ENCODE measurements around the gene KATNBL1. TPM values are rescaled to one million over a fixed set of nuclear protein-coding genes. Genes with fewer than 3 reads are reported as not detected.

Gene KATNBL1
- total and polyA plus RNA-seq, 4 donors: 6.4 to 26.2 (median 22.0) TPM

DNA sequence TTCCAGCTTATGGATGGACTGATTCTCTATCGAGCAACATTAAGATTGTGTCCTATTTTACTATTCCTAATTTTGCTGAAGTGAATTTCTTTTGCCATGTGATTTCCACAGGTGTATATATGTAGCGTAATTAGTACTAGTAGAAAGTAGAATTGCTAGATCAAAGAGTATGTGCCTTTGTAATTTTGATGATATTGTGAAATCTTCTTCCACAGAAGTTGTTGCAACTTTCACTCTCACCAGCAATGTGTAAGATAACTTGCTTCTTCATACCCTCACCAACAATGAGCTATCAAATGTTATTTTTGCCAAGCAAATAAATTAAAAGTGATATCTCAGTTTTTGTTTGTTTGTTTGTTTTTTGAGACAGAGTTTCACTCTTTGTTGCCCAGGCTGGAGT lies 102.6 kb downstream of the KATNBL1 start (continued):
- TF ChIP-seq HNF4G (IDR thresholded peaks at IDR 0.05): no peak
- TF ChIP-seq, protein P1, sequence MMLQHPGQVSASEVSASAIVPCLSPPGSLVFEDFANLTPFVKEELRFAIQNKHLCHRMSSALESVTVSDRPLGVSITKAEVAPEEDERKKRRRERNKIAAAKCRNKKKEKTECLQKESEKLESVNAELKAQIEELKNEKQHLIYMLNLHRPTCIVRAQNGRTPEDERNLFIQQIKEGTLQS (IDR thresholded peaks at IDR 0.05): no peak
- no peak for TF ChIP-seq TAF1 (conservative IDR thresholded peaks at IDR 0.05)
- no peak for TF ChIP-seq NR2F2 (IDR thresholded peaks at IDR 0.05)
- TF ChIP-seq JUND (IDR thresholded peaks at IDR 0.05): no peak
- no peak for TF ChIP-seq YY1 (IDR thresholded peaks at IDR 0.05)
- TF ChIP-seq GABPA (IDR thresholded peaks at IDR 0.05 in 1 of 2, conservative IDR thresholded peaks at IDR 0.05 in 1 of 2): no peak
- no peak for TF ChIP-seq RAD21 (IDR thresholded peaks at IDR 0.05)
- TF ChIP-seq FOXA1 (IDR thresholded peaks at IDR 0.05): no peak
- no peak for TF ChIP-seq EGR1 (IDR thresholded peaks at IDR 0.05; ENCODE audit: low read depth in 2 of 2)

DNA sequence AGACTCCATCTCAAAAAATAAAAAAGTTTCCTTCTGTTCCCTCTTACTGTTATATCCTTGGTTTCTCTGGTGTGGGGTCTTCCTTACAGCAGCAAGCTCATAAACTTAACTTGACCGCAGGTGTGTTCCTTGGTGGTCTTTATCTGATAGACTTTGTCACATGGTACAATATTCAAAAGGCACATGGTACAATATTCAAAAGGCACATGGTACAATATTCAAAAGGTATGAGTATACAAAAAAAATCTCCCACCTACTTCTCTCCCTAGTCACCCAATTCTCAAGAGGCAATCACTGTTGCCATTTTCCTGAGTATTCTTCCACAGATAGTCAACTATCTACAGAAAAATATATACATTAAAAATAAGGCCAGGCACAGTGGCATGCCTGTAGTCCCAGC lies 103.5 kb downstream of the KATNBL1 start:
- TF ChIP-seq, protein P1 (IDR thresholded peaks at IDR 0.05): no peak
- TF ChIP-seq NR2F2 (IDR thresholded peaks at IDR 0.05): no peak
- TF ChIP-seq RXRA (IDR thresholded peaks at IDR 0.05): no peak
- TF ChIP-seq YY1 (IDR thresholded peaks at IDR 0.05): no peak
- no peak for TF ChIP-seq FOXA1 (IDR thresholded peaks at IDR 0.05)
- TF ChIP-seq, protein P2, sequence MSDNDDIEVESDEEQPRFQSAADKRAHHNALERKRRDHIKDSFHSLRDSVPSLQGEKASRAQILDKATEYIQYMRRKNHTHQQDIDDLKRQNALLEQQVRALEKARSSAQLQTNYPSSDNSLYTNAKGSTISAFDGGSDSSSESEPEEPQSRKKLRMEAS (IDR thresholded peaks at IDR 0.05): no peak
- TF ChIP-seq, protein P3, sequence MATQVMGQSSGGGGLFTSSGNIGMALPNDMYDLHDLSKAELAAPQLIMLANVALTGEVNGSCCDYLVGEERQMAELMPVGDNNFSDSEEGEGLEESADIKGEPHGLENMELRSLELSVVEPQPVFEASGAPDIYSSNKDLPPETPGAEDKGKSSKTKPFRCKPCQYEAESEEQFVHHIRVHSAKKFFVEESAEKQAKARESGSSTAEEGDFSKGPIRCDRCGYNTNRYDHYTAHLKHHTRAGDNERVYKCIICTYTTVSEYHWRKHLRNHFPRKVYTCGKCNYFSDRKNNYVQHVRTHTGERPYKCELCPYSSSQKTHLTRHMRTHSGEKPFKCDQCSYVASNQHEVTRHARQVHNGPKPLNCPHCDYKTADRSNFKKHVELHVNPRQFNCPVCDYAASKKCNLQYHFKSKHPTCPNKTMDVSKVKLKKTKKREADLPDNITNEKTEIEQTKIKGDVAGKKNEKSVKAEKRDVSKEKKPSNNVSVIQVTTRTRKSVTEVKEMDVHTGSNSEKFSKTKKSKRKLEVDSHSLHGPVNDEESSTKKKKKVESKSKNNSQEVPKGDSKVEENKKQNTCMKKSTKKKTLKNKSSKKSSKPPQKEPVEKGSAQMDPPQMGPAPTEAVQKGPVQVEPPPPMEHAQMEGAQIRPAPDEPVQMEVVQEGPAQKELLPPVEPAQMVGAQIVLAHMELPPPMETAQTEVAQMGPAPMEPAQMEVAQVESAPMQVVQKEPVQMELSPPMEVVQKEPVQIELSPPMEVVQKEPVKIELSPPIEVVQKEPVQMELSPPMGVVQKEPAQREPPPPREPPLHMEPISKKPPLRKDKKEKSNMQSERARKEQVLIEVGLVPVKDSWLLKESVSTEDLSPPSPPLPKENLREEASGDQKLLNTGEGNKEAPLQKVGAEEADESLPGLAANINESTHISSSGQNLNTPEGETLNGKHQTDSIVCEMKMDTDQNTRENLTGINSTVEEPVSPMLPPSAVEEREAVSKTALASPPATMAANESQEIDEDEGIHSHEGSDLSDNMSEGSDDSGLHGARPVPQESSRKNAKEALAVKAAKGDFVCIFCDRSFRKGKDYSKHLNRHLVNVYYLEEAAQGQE (IDR thresholded peaks at IDR 0.05): no peak
- no peak for TF ChIP-seq ZBTB33 (IDR thresholded peaks at IDR 0.05)
- no peak for TF ChIP-seq CTCF (IDR thresholded peaks at IDR 0.05; ENCODE audit: low read depth, low read length, missing input control)
- TF ChIP-seq FOXA2 (IDR thresholded peaks at IDR 0.05): no peak
- TF ChIP-seq EGR1 (IDR thresholded peaks at IDR 0.05; ENCODE audit: low read depth in 2 of 2): no peak
- no peak for TF ChIP-seq RAD21 (IDR thresholded peaks at IDR 0.05)
- 97% methylated on average over 1 of the region's 1 CpG for WGBS
- Histone ChIP-seq H3K9me3 (ENCODE audit: control insufficient read depth in 4 of 4, low read length in 3 of 4) (no peaks in the 10 kb centered on the region), H3K4me3 (ENCODE audit: low read depth in 1 of 3, low read length in 3 of 3) (no peak overlapping the region), H3K27me3 (ENCODE audit: control insufficient read depth in 4 of 4, insufficient read depth in 4 of 4, low read length in 3 of 4) (no peaks in the 10 kb centered on the region), H3K27ac (ENCODE audit: low read depth in 1 of 2, low read length in 2 of 2) (no peak overlapping the region), H3K9ac (ENCODE audit: low read depth in 1 of 2, low read length in 2 of 2) (no peak overlapping the region), H3K4me1 (ENCODE audit: control insufficient read depth in 4 of 4, insufficient read depth in 4 of 4, low read length in 3 of 4) (peaks cover 0 to 11% (median under 1%) of the 10 kb centered on the region in 4 donors), H3K36me3 (ENCODE audit: control insufficient read depth in 4 of 4, insufficient read depth in 3 of 4, low read depth in 1 of 4, low read length in 3 of 4) (no peaks in the 10 kb centered on the region)
- no peak for DNase-seq (ENCODE audit: low spot score)
